CD14-positive monocyte (primary cell): ENCODE measurements around the gene CACNB2. TPM values are rescaled to one million over a fixed set of nuclear protein-coding genes. Genes with fewer than 3 reads are reported as not detected.

ENCODE experiments used
- DNase-seq, 3 donors: peaks; one replicate each; pipeline ENCODE4 v3.0.0-alpha.2; 2011 to 2022
- H2AFZ ChIP-seq: 2 replicates; pipeline ENCODE4 v1.6.0; 2012; ENCODE audit warnings: mild to moderate bottlenecking, low read depth, low read length, inconsistent platforms; ENCODE audit not compliant: insufficient read depth, poor library complexity, severe bottlenecking
- H3K27ac ChIP-seq, 2 donors: 1 replicate in 1 of 2; 2 replicates in 1 of 2; pipeline ENCODE4 v1.5.1; 2012 to 2013; ENCODE audit warnings: low read length in 2 of 2, control low read depth in 1 of 2, inconsistent platforms in 1 of 2, low read depth in 1 of 2, mild to moderate bottlenecking in 1 of 2
- H3K27me3 ChIP-seq, 2 donors: one replicate each; pipeline versions ENCODE4 v1.6.0 to v1.6.1; 2011 to 2013; ENCODE audit warnings: low read length in 2 of 2; ENCODE audit not compliant: control insufficient read depth in 2 of 2, insufficient read depth in 2 of 2
- H3K36me3 ChIP-seq, 2 donors: replicated peaks in 1 of 2; 1 replicate in 1 of 2; 2 replicates in 1 of 2; pipeline versions ENCODE4 v1.5.1 to v1.6.1; 2012 to 2013; ENCODE audit warnings: low read length in 2 of 2, control low read depth in 1 of 2, inconsistent platforms in 1 of 2, mild to moderate bottlenecking in 1 of 2; ENCODE audit not compliant: insufficient read depth in 2 of 2, control insufficient read depth in 1 of 2
- H3K4me1 ChIP-seq, 2 donors: 1 replicate in 1 of 2; 2 replicates in 1 of 2; pipeline versions ENCODE4 v1.5.1 to v1.6.1; 2012 to 2013; ENCODE audit warnings: low read length in 2 of 2, control low read depth in 1 of 2, inconsistent platforms in 1 of 2, mild to moderate bottlenecking in 1 of 2, moderate library complexity in 1 of 2; ENCODE audit not compliant: insufficient read depth in 2 of 2, control insufficient read depth in 1 of 2
- H3K4me2 ChIP-seq: replicated peaks from 2 replicates; pipeline ENCODE3; 2012; ENCODE audit warnings: low read length, moderate library complexity, mild to moderate bottlenecking; ENCODE audit not compliant: poor library complexity, severe bottlenecking; ENCODE audit errors: extremely low read depth
- H3K4me3 ChIP-seq, 3 experiments: fragments of 200-600 bp in 1 of 3; sonication (generic) in 1 of 3; replicated peaks in 1 of 3; 1 replicate in 2 of 3; 2 replicates in 1 of 3; pipeline ENCODE4 v1.5.1; 2011 to 2013; ENCODE audit warnings: low read length in 3 of 3, mild to moderate bottlenecking in 3 of 3, control low read depth in 2 of 3, low read depth in 2 of 3, inconsistent platforms in 1 of 3, moderate library complexity in 1 of 3
- H3K79me2 ChIP-seq: 2 replicates; pipeline ENCODE4 v1.6.0; 2012; ENCODE audit warnings: mild to moderate bottlenecking, control low read depth, inconsistent platforms, low read length, moderate library complexity; ENCODE audit not compliant: insufficient read depth
- H3K9ac ChIP-seq: 2 replicates; pipeline ENCODE4 v1.6.0; 2017; ENCODE audit warnings: low read length, mild to moderate bottlenecking; ENCODE audit not compliant: insufficient read depth, poor library complexity, severe bottlenecking
- H3K9me3 ChIP-seq, 2 donors: replicated peaks in 1 of 2; 1 replicate in 1 of 2; 2 replicates in 1 of 2; pipeline versions ENCODE4 v1.5.1 to v1.6.1; 2012 to 2013; ENCODE audit warnings: low read length in 2 of 2, control low read depth in 1 of 2; ENCODE audit not compliant: control insufficient read depth in 1 of 2, insufficient read depth in 1 of 2
- H4K20me1 ChIP-seq: 2 replicates; pipeline ENCODE4 v1.6.0; 2012; ENCODE audit warnings: mild to moderate bottlenecking, low read length, control low read depth, moderate library complexity; ENCODE audit not compliant: insufficient read depth
- H3K27ac Mint-ChIP-seq, 7 donors: one replicate each; pipeline ENCODE4 v1.8.0; 2020; ENCODE audit warnings: mild to moderate bottlenecking in 7 of 7, mixed read lengths in 7 of 7, moderate library complexity in 6 of 7, inconsistent platforms in 2 of 7
- H3K27me3 Mint-ChIP-seq, 3 donors: one replicate each; pipeline ENCODE4 v1.8.0; 2021 to 2022; ENCODE audit warnings: low read depth in 3 of 3, mild to moderate bottlenecking in 3 of 3, mixed read lengths in 3 of 3, moderate library complexity in 3 of 3, inconsistent platforms in 1 of 3
- H3K36me3 Mint-ChIP-seq, 2 donors: one replicate each; pipeline ENCODE4 v1.8.0; 2020; ENCODE audit warnings: mixed read lengths in 2 of 2, inconsistent platforms in 1 of 2, mild to moderate bottlenecking in 1 of 2
- H3K4me1 Mint-ChIP-seq: one replicate; pipeline ENCODE4 v1.8.0; 2020; ENCODE audit warnings: mild to moderate bottlenecking, mixed read lengths
- H3K4me3 Mint-ChIP-seq, 2 donors: one replicate each; pipeline ENCODE4 v1.8.0; 2020; ENCODE audit warnings: mild to moderate bottlenecking in 2 of 2, mixed read lengths in 2 of 2, moderate library complexity in 1 of 2
- H3K9me3 Mint-ChIP-seq, 7 donors: one replicate each; pipeline ENCODE4 v1.8.0; 2020 to 2022; ENCODE audit warnings: mixed read lengths in 7 of 7, mild to moderate bottlenecking in 6 of 7, moderate library complexity in 6 of 7, inconsistent platforms in 2 of 7
- WGBS: methylation state at CpG from one replicate; pipeline ENCODE4 v1.1.5; 2013; ENCODE audit warnings: missing lambda C conversion rate; ENCODE audit not compliant: insufficient coverage; 5-methylcytosine and 5-hydroxymethylcytosine counted together
- intact Hi-C, 2 donors: fragments of 100-400 bp; cut with micrococcal nuclease; formaldehyde crosslinking; loops; one replicate each; pipeline versions ENCODE4 v1.15.0 to v1.15.1; 2023
- polyA plus RNA-seq, 3 donors: library from polyadenylated mRNA; depleted of rRNA in 1 of 3; unstranded in 2 of 3; stranded (reverse) in 1 of 3; fragments of 300-500 nt in 2 of 3; fragments of >200 nt in 1 of 3; fragmentation: Illumina TruSeq in 2 of 3; gene quantifications; 1 replicate in 2 of 3; 2 replicates in 1 of 3; pipeline ENCODE4 v1.2.3, GENCODE V29; 2012 to 2021
- TF ChIP-seq, protein P1 (sequence below): fragments of 200-600 bp; IDR thresholded peaks from one replicate; pipeline ENCODE4 v1.8.0; 2022; ENCODE audit warnings: antibody characterized with exemption, mild to moderate bottlenecking

The CACNB2 gene
- polyA plus RNA-seq, 3 donors: 0.05 TPM; not detected in 2

DNA sequence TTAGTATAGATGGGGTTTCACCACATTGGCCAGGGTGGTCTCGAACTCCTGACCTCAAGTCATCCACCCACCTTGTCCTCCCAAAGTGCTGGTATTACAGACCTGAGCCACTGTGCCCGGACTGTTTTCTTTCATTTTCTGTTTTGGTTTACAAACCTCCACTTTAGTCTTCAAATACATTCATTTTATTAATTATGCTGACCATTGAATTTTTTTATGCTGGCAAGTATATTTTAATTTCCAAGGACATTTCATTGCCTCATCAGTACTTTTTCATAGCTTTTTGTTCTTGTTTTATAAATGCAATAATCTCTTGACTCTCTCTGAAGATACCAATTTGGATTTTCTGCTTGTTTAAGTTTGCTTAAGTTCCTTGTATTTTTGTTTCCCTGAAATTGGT is 170.5 kb downstream of the CACNB2 start:
- Histone ChIP-seq H3K4me3 (no peak overlapping the region), H3K27ac (no peak overlapping the region), H3K79me2 (no peaks in the 10 kb centered on the region), H3K9me3 (no peaks in the 10 kb centered on the region), H3K36me3 (no peaks in the 10 kb centered on the region), H3K4me2 (no peak overlapping the region), H2AFZ (no peak overlapping the region), H3K9ac (no peak overlapping the region), H4K20me1 (no peaks in the 10 kb centered on the region), H3K4me1 (peaks cover 12 to 14% of the 10 kb centered on the region in 2 donors), H3K27me3 (no peaks in the 10 kb centered on the region)
- Mint-ChIP-seq H3K27ac (no peak overlapping the region), H3K4me1 (peaks cover 15% of the 10 kb centered on the region), H3K27me3 (peaks cover 0 to 2% (median 1%) of the 10 kb centered on the region in 3 donors), H3K4me3 (no peak overlapping the region), H3K36me3 (no peaks in the 10 kb centered on the region), H3K9me3 (peaks cover 0 to 2% (median 0%) of the 10 kb centered on the region in 7 donors)
- intact Hi-C loops: no loop called here
- no CpG with 5 or more reads among the region's 2 CpGs for WGBS
- TF ChIP-seq, protein P1, sequence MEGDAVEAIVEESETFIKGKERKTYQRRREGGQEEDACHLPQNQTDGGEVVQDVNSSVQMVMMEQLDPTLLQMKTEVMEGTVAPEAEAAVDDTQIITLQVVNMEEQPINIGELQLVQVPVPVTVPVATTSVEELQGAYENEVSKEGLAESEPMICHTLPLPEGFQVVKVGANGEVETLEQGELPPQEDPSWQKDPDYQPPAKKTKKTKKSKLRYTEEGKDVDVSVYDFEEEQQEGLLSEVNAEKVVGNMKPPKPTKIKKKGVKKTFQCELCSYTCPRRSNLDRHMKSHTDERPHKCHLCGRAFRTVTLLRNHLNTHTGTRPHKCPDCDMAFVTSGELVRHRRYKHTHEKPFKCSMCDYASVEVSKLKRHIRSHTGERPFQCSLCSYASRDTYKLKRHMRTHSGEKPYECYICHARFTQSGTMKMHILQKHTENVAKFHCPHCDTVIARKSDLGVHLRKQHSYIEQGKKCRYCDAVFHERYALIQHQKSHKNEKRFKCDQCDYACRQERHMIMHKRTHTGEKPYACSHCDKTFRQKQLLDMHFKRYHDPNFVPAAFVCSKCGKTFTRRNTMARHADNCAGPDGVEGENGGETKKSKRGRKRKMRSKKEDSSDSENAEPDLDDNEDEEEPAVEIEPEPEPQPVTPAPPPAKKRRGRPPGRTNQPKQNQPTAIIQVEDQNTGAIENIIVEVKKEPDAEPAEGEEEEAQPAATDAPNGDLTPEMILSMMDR: no peak
- no peak for DNase-seq

DNA sequence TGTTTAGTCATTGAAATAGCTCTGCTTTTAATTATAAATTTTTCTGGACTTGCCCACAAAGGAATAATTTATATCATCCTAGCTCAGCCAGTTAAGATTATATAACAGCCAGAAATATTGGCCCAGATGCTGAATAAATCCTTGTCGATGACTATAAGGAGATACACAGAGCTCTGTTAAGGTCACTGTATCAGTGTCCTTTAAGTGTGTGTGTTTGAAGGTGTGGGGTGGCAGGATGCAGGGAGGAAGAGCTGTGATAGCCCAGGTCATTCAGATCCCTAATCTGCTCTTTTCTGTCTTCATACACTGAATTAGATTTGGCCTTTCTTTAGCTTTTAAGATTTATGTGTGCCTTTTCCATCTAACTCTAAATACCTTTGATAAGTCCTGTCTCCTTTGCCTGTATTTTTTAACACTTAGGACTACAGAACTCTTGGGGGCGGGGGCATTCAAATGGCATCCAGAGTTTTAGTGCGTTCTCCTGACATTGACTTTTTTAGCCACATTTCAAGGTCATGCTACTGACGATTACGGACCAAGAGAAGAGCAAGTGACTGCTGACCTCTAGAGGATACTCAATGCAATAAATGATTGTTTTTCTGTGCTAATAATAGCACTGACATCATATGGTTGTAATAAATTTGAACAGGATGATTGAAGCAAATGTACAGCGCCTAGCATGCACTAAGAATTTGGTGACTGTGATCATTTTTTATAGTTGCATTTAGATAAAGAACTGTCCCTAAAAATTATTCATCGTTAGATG is 172.3 kb downstream of the CACNB2 start:
- DNase-seq: peak; percentile 24 to 68 (median 50)
- Histone ChIP-seq H3K79me2 (no peaks in the 10 kb centered on the region), H3K9me3 (no peaks in the 10 kb centered on the region), H2AFZ (no peak overlapping the region), H3K4me2 (no peak overlapping the region), H3K4me1 (no peaks in the 10 kb centered on the region), H4K20me1 (no peaks in the 10 kb centered on the region), H3K36me3 (no peaks in the 10 kb centered on the region), H3K27ac (no peak overlapping the region), H3K27me3 (peaks cover 0 to 3% of the 10 kb centered on the region in 2 donors), H3K9ac (no peak overlapping the region), H3K4me3 (no peak overlapping the region)
- H3K36me3 Mint-ChIP-seq: no peaks in the 10 kb centered on the region
- intact Hi-C loops: no loop called here
- peaks cover 3% of the 10 kb centered on the region for H3K4me1 Mint-ChIP-seq
- H3K4me3 Mint-ChIP-seq: no peak overlapping the region
- peak overlapping the region in 1 of 7 donors; percentile 57 for H3K27ac Mint-ChIP-seq
- WGBS: no CpG with 5 or more reads among the region's 7 CpGs
- TF ChIP-seq, protein P1: peak; percentile 65
- peaks cover 0 to 3% (median 2%) of the 10 kb centered on the region in 3 donors for H3K27me3 Mint-ChIP-seq
- H3K9me3 Mint-ChIP-seq: no peaks in the 10 kb centered on the region
